CD4-positive, alpha-beta T cell treated with Interferon alpha-2 for 1 hour (primary cell): Measurements from ENCODE around the gene CACNG3.
"Not testable (repeated sequence)": the region's sequence is repeated elsewhere in the genome, so short reads cannot be mapped to it uniquely, and the experiment has no call there.

ENCODE experiments used
- DNase-seq, 2 donors: peaks; one replicate each; pipeline ENCODE4 v3.0.0-alpha.2; 2020 to 2022

The CACNG3 gene

GRCh38 chr16:24255456-24256371 is at the start of gene CACNG3:
Gene CACNG3, plus strand, starts transcription at chr16:24256335. Its CDS starts 420 bp downstream, at chr16:24256755.
- peak; percentile 19 to 46 for DNase-seq

GRCh38 chr16:24206926-24207325 is 49.2 kb upstream of the CACNG3 start:
- DNase-seq, result no peak

GRCh38 chr16:24208710-24209109 is 47.4 kb upstream of the CACNG3 start:
- DNase-seq, result no peak

- no peak for DNase-seq
Measured at GRCh38 chr16:24214992-24215391, 41.1 kb upstream of the CACNG3 start.

- no peak for DNase-seq
Measured at GRCh38 chr16:24216961-24217360, 39.2 kb upstream of the CACNG3 start.

GRCh38 chr16:24217461-24217860 is 38.7 kb upstream of the CACNG3 start:
- DNase-seq, result no peak

- no peak for DNase-seq
Measured at GRCh38 chr16:24218299-24218698, 37.8 kb upstream of the CACNG3 start.

GRCh38 chr16:24221219-24221618 is 34.9 kb upstream of the CACNG3 start:
- no peak for DNase-seq

- no peak for DNase-seq
Measured at GRCh38 chr16:24228514-24228913, 27.6 kb upstream of the CACNG3 start.

GRCh38 chr16:24232936-24233335 is 23.2 kb upstream of the CACNG3 start:
- DNase-seq, result no peak

GRCh38 chr16:24234737-24235136 is 21.4 kb upstream of the CACNG3 start:
- DNase-seq, result no peak

GRCh38 chr16:24235806-24236205 is 20.3 kb upstream of the CACNG3 start:
- no peak for DNase-seq

- DNase-seq, result not testable (repeated sequence)
Measured at GRCh38 chr16:24238846-24239245, 17.3 kb upstream of the CACNG3 start.

GRCh38 chr16:24246911-24247607 is 9.1 kb upstream of the CACNG3 start:
- DNase-seq, result no peak

GRCh38 chr16:24253192-24253591 is 2.9 kb upstream of the CACNG3 start:
- DNase-seq, result peak; percentile 9 to 59

- no peak for DNase-seq
Measured at GRCh38 chr16:24257958-24258357, 1.8 kb downstream of the CACNG3 start.

GRCh38 chr16:24258791-24259190 is 2.7 kb downstream of the CACNG3 start:
- DNase-seq, result no peak

GRCh38 chr16:24262816-24263215 is 6.7 kb downstream of the CACNG3 start:
- DNase-seq, result no peak

GRCh38 chr16:24270721-24271442 is 14.7 kb downstream of the CACNG3 start:
- no peak for DNase-seq

GRCh38 chr16:24272379-24272778 is 16.2 kb downstream of the CACNG3 start:
- DNase-seq, result no peak

- no peak for DNase-seq
Measured at GRCh38 chr16:24273508-24274182, 17.5 kb downstream of the CACNG3 start.

GRCh38 chr16:24275413-24275812 is 19.3 kb downstream of the CACNG3 start:
- DNase-seq, result no peak
